WTC11 (cell line): Measurements from ENCODE around the gene LPP.

Source experiments
- AFF4 ChIP-seq: sonication (generic); formaldehyde crosslinking; IDR thresholded peaks from 2 replicates; pipeline ENCODE4 v1.8.1; 2023; ENCODE audit warnings: mild to moderate bottlenecking, missing genetic modification reagents, borderline replicate concordance
- CTCF ChIP-seq: fragments of 200-600 bp; IDR thresholded peaks from 2 replicates; pipeline ENCODE4 v1.8.0; 2022; ENCODE audit warnings: antibody characterized with exemption
- GABPB1 ChIP-seq: sonication (generic); formaldehyde crosslinking; IDR thresholded peaks from 2 replicates; pipeline ENCODE4 v1.8.1; 2023; ENCODE audit warnings: mild to moderate bottlenecking, missing genetic modification reagents
- HMGXB4 ChIP-seq: sonication (generic); formaldehyde crosslinking; IDR thresholded peaks from 2 replicates; pipeline ENCODE4 v1.8.1; 2023; ENCODE audit warnings: mild to moderate bottlenecking, moderate library complexity, missing genetic modification reagents
- NFYB ChIP-seq: sonication (generic); formaldehyde crosslinking; conservative IDR thresholded peaks from 2 replicates; pipeline ENCODE4 v1.8.0; 2022; ENCODE audit warnings: low read depth, missing genetic modification reagents
- NR2C2 ChIP-seq: sonication (generic); formaldehyde crosslinking; IDR thresholded peaks from 2 replicates; pipeline ENCODE4 v1.8.0; 2022; ENCODE audit warnings: mild to moderate bottlenecking, missing genetic modification reagents
- SP1 ChIP-seq: sonication (generic); formaldehyde crosslinking; conservative IDR thresholded peaks from 2 replicates; pipeline ENCODE4 v1.8.1; 2022; ENCODE audit warnings: missing genetic modification reagents
- ZNF396 ChIP-seq: fragments of 250-450 bp; sonication (Bioruptor Pico); IDR thresholded peaks from 2 replicates; pipeline ENCODE4 v1.8.0; 2021; ENCODE audit warnings: mild to moderate bottlenecking, moderate library complexity, borderline replicate concordance
- TF ChIP-seq, protein P1 (sequence below): sonication (generic); formaldehyde crosslinking; IDR thresholded peaks from 2 replicates; pipeline ENCODE4 v1.8.0; 2022; ENCODE audit warnings: mild to moderate bottlenecking, missing genetic modification reagents
- TF ChIP-seq, protein P2 (sequence below): sonication (generic); formaldehyde crosslinking; conservative IDR thresholded peaks from 2 replicates; pipeline ENCODE4 v1.8.1; 2022; ENCODE audit warnings: mild to moderate bottlenecking, missing genetic modification reagents

DNA sequence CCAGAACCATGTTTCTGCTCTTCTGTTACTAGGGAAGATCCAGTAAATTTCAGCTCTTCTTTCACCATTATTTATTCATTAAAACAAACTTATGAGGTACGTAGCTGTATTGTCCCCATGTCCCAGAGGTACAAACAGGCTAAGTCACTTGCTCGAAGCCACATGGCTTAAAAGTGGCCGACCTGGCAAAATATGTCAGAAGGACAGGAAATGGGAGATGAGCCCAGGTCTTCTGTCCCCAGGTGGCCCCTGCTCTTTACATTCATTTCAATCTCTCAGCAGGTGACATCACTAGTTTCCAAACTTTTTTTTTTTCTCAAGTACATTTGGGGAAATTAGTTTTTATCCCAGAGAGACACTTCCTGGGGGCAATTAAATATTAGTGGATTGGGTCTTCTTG, 34.1 kb upstream of the LPP start:
- TF ChIP-seq, protein P1, sequence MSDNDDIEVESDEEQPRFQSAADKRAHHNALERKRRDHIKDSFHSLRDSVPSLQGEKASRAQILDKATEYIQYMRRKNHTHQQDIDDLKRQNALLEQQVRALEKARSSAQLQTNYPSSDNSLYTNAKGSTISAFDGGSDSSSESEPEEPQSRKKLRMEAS, result no peak
- TF ChIP-seq CTCF (no peak), GABPB1 (CRISPR knock-in tag) (no peak), HMGXB4 (CRISPR knock-in tag) (no peak), NFYB (no peak), NR2C2 (CRISPR knock-in tag) (no peak), AFF4 (no peak), SP1 (no peak), ZNF396 (CRISPR knock-in tag) (no peak)
- TF ChIP-seq, protein P2, sequence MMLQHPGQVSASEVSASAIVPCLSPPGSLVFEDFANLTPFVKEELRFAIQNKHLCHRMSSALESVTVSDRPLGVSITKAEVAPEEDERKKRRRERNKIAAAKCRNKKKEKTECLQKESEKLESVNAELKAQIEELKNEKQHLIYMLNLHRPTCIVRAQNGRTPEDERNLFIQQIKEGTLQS (CRISPR knock-in tag), result no peak
